OCI-LY1 (cell line): ENCODE results near the gene SYNJ1.
A peak's percentile ranks its signal among the peaks of the same experiment; 100 is the strongest.
"Not testable (repeated sequence)": the region's sequence is repeated elsewhere in the genome, so short reads cannot be mapped to it uniquely, and the experiment has no call there.

Source experiments
- H2AFZ ChIP-seq: fragments of 200-600 bp; sonication (generic), shearing (Covaris generic); 2 replicates; pipeline ENCODE4 v1.6.0; 2014; ENCODE audit warnings: antibody characterized with exemption, mild to moderate bottlenecking, low read length
- H3F3A ChIP-seq: fragments of 200-600 bp; sonication (generic), shearing (Covaris generic); 2 replicates; pipeline ENCODE4 v1.6.0; 2014; ENCODE audit warnings: mild to moderate bottlenecking, antibody characterized with exemption, low read length, moderate library complexity; ENCODE audit not compliant: insufficient read depth
- H3K27ac ChIP-seq: fragments of 200-600 bp; sonication (generic); 2 replicates; pipeline ENCODE4 v1.5.1; 2014; ENCODE audit warnings: low read length, mixed run types, mild to moderate bottlenecking, low read depth; ENCODE audit not compliant: poor library complexity, severe bottlenecking
- H3K27me3 ChIP-seq: fragments of 200-600 bp; sonication (generic); 2 replicates; pipeline ENCODE4 v1.6.0; 2014; ENCODE audit warnings: antibody characterized with exemption, mild to moderate bottlenecking, low read length, moderate library complexity; ENCODE audit not compliant: insufficient read depth
- H3K36me3 ChIP-seq: fragments of 200-600 bp; sonication (generic); 2 replicates; pipeline ENCODE4 v1.6.1; 2014; ENCODE audit warnings: mild to moderate bottlenecking, antibody characterized with exemption, low read length, moderate library complexity, mixed read lengths; ENCODE audit not compliant: insufficient read depth
- H3K4me1 ChIP-seq: fragments of 200-600 bp; sonication (generic); 2 replicates; pipeline ENCODE4 v1.5.1; 2014; ENCODE audit warnings: mild to moderate bottlenecking, low read length, moderate library complexity; ENCODE audit not compliant: insufficient read depth, severe bottlenecking
- H3K4me2 ChIP-seq: fragments of 200-600 bp; sonication (generic), shearing (Covaris generic); 2 replicates; pipeline ENCODE4 v1.6.1; 2014; ENCODE audit warnings: low read length
- H3K4me3 ChIP-seq: fragments of 200-600 bp; sonication (generic); 2 replicates; pipeline ENCODE4 v1.5.1; 2014; ENCODE audit warnings: low read length, low read depth, mild to moderate bottlenecking, mixed read lengths; ENCODE audit not compliant: poor library complexity, severe bottlenecking
- H3K79me2 ChIP-seq: fragments of 200-600 bp; shearing (Covaris generic); 2 replicates; pipeline ENCODE4 v1.6.1; 2016; ENCODE audit warnings: mixed run types, low read length, mixed read lengths; ENCODE audit not compliant: insufficient read depth
- H3K9ac ChIP-seq: fragments of 200-600 bp; sonication (generic), shearing (Covaris generic); 2 replicates; pipeline ENCODE4 v1.6.1; 2014; ENCODE audit warnings: mild to moderate bottlenecking, low read length, mixed read lengths
- H3K9me2 ChIP-seq: fragments of 200-600 bp; sonication (generic), shearing (Covaris generic); 2 replicates; pipeline ENCODE4 v1.6.1; 2014; ENCODE audit warnings: low read depth, mild to moderate bottlenecking, low read length, mixed read lengths
- H3K9me3 ChIP-seq: fragments of 200-600 bp; shearing (Covaris generic); 2 replicates; pipeline ENCODE4 v1.6.1; 2014; ENCODE audit warnings: low read length, mixed read lengths
- H4K20me1 ChIP-seq: fragments of 200-600 bp; sonication (generic), shearing (Covaris generic); 2 replicates; pipeline ENCODE4 v1.6.0; 2016; ENCODE audit warnings: mild to moderate bottlenecking, low read length; ENCODE audit not compliant: insufficient read depth
- EZH2 ChIP-seq: fragments of 200-600 bp; sonication (generic), shearing (Covaris generic); IDR thresholded peaks from 2 replicates; pipeline ENCODE4 v1.8.0; 2017; ENCODE audit warnings: borderline replicate concordance, mixed run types, mild to moderate bottlenecking, antibody characterized with exemption, low read length, moderate library complexity, mixed read lengths
- TF ChIP-seq, protein P1 (sequence below): fragments of 200-600 bp; sonication (generic), shearing (Covaris generic); IDR thresholded peaks from 2 replicates; pipeline ENCODE4 v1.5.1; 2017; ENCODE audit warnings: mild to moderate bottlenecking, antibody characterized with exemption, low read length, moderate library complexity, mixed read lengths

SYNJ1 gene

GRCh38 chr21:32611471-32611997, 116.3 kb downstream of the SYNJ1 start:
- no peaks in the 10 kb centered on the region for H3K9me2 ChIP-seq
- H3K9ac ChIP-seq, result peak overlapping the region; percentile 85
- H2AFZ ChIP-seq, result peak overlapping the region; percentile 48; the same call in 1 of the 2 replicates
- H4K20me1 ChIP-seq, result no peaks in the 10 kb centered on the region
- H3F3A ChIP-seq, result no peaks in the 10 kb centered on the region
- H3K36me3 ChIP-seq, result peaks cover 33% of the 10 kb centered on the region
- H3K4me1 ChIP-seq, result peaks cover 14% of the 10 kb centered on the region
- peak overlapping the region; percentile 91 for H3K4me3 ChIP-seq
- peak overlapping the region; percentile 79 for H3K4me2 ChIP-seq
- H3K9me3 ChIP-seq, result no peaks in the 10 kb centered on the region
- H3K79me2 ChIP-seq, result peaks cover 7% of the 10 kb centered on the region; the same call in 1 of the 2 replicates
- TF ChIP-seq EZH2, result no peak
- TF ChIP-seq, protein P1, sequence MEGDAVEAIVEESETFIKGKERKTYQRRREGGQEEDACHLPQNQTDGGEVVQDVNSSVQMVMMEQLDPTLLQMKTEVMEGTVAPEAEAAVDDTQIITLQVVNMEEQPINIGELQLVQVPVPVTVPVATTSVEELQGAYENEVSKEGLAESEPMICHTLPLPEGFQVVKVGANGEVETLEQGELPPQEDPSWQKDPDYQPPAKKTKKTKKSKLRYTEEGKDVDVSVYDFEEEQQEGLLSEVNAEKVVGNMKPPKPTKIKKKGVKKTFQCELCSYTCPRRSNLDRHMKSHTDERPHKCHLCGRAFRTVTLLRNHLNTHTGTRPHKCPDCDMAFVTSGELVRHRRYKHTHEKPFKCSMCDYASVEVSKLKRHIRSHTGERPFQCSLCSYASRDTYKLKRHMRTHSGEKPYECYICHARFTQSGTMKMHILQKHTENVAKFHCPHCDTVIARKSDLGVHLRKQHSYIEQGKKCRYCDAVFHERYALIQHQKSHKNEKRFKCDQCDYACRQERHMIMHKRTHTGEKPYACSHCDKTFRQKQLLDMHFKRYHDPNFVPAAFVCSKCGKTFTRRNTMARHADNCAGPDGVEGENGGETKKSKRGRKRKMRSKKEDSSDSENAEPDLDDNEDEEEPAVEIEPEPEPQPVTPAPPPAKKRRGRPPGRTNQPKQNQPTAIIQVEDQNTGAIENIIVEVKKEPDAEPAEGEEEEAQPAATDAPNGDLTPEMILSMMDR, result no peak
- H3K27ac ChIP-seq, result peak overlapping the region; percentile 68
- no peaks in the 10 kb centered on the region for H3K27me3 ChIP-seq

DNA sequence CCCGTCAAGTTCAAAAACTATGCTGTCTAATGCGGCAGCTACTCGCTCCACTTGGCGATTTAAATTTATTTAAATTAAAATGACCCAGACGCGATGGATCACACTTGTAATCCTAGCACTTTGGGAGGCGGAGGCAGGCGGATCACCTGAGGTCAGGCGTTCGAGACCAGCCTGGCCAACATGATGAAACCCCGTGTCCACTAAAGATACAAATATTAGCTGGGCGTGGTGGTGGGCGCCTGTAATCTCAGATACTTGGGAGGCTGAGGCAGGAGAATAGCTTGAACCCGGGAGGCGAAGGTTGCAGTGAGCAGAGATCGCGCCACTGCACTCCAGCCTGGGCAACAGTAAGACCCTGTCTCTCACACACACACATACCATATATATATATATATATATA, 116.9 kb downstream of the SYNJ1 start:
- not testable (repeated sequence) for H3K27me3 ChIP-seq, H2AFZ ChIP-seq, H3K79me2 ChIP-seq, H3K9me2 ChIP-seq, H3F3A ChIP-seq, H3K9me3 ChIP-seq, H4K20me1 ChIP-seq, H3K9ac ChIP-seq, H3K27ac ChIP-seq
- peak overlapping the region; percentile 22; the same call in 1 of the 2 replicates for H3K4me2 ChIP-seq
- H3K36me3 ChIP-seq, result peaks cover 38% of the 10 kb centered on the region
- peaks cover 14% of the 10 kb centered on the region for H3K4me1 ChIP-seq
- H3K4me3 ChIP-seq, result peak overlapping the region; percentile 91

GRCh38 chr21:32608851-32609250, 119.0 kb downstream of the SYNJ1 start:
- no peaks in the 10 kb centered on the region for H3K9me3 ChIP-seq
- TF ChIP-seq EZH2, result no peak
- TF ChIP-seq, protein P1, result no peak
- H3K4me2 ChIP-seq, result no peak overlapping the region
- H3K4me3 ChIP-seq, result no peak overlapping the region
- peaks cover 7% of the 10 kb centered on the region; the same call in 1 of the 2 replicates for H3K79me2 ChIP-seq
- peaks cover 58% of the 10 kb centered on the region for H3K36me3 ChIP-seq
- no peak overlapping the region for H3K9ac ChIP-seq
- H3F3A ChIP-seq, result no peaks in the 10 kb centered on the region
- H3K27ac ChIP-seq, result no peak overlapping the region
- no peaks in the 10 kb centered on the region for H3K27me3 ChIP-seq
- H4K20me1 ChIP-seq, result no peaks in the 10 kb centered on the region
- H3K4me1 ChIP-seq, result peaks cover 14% of the 10 kb centered on the region
- H2AFZ ChIP-seq, result no peak overlapping the region
- H3K9me2 ChIP-seq, result no peaks in the 10 kb centered on the region

- H3K9me2 ChIP-seq, result no peaks in the 10 kb centered on the region
- H3K27me3 ChIP-seq, result no peaks in the 10 kb centered on the region
- TF ChIP-seq, protein P1, result no peak
- no peak for TF ChIP-seq EZH2
- no peak overlapping the region for H3K4me2 ChIP-seq
- no peak overlapping the region for H3K4me3 ChIP-seq
- no peaks in the 10 kb centered on the region for H4K20me1 ChIP-seq
- peaks cover 2% of the 10 kb centered on the region; the same call in 1 of the 2 replicates for H3K79me2 ChIP-seq
- no peak overlapping the region for H3K27ac ChIP-seq
- peaks cover 85% of the 10 kb centered on the region for H3K36me3 ChIP-seq
- H3K4me1 ChIP-seq, result peaks cover 1% of the 10 kb centered on the region
- no peaks in the 10 kb centered on the region for H3K9me3 ChIP-seq
- no peaks in the 10 kb centered on the region for H3F3A ChIP-seq
- no peak overlapping the region for H2AFZ ChIP-seq
- no peak overlapping the region for H3K9ac ChIP-seq
Observed at GRCh38 chr21:32605469-32605868, 122.3 kb downstream of the SYNJ1 start.
